NCI-H1105 treated with DMSO at 0.1 percent for 48 hours (cell line): ENCODE measurements around the gene HIRIP3.
"Not testable (repeated sequence)": the region's sequence is repeated elsewhere in the genome, so short reads cannot be mapped to it uniquely, and the experiment has no call there.

Experiments used
- DNase-seq: peaks from one replicate; lab custom pipeline; 2025; lab: John Stamatoyannopoulos, UW

Gene HIRIP3

GRCh38 chr16:30016555-30017276 is 21.3 kb upstream of the HIRIP3 start:
- DNase-seq = no peak

- DNase-seq = not testable (repeated sequence)
Observed at GRCh38 chr16:30015450-30015849, 20.0 kb upstream of the HIRIP3 start.

GRCh38 chr16:30012598-30012997 is 17.2 kb upstream of the HIRIP3 start:
- not testable (repeated sequence) for DNase-seq

- no peak for DNase-seq
Observed at GRCh38 chr16:30011714-30012504, 16.5 kb upstream of the HIRIP3 start.

DNA sequence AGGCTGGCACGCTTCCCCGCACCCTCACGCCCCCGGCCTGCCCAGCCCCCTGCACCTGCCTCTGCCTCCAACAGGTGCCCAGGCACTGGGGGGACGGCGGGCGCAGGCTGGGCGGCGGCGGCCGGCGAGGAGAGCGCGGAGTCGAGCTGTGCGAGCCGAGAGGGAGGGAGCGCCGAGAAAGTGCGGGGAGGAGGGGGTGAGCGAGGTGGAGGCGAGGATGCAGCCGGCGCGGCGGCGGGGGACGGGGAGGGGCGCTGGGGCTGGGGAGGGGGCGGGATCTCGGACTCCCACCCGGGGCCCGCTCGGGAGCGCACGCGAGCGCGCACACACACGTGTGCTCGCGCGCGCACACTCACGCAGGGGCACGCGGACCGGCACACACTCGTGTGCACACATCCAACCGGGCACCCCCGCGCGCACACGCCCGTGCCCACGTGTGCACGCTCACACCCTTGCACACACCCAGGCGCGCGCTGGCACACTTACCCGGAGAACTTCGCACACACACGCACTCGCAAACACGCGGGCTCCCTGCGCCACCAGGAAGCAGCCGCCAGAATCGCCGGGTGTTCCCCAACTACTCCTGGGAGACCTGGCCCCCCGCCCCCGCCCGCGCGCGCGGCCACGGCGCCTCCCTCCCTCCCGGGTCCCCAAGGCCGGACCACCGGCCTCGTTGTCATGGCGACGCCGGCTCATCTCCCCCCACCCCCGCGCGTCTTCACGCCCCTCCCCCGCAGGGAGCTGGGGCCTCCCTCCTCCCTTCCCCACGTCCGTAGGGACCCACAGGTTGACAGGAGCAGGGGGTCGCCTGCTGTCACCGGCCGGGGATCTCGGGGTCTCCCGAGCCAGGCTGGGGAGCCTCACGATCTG is 15.7 kb upstream of the HIRIP3 start, which contains the start of gene DOC2A:
Gene DOC2A (minus strand): TSS at position 184 of the 870 bp plus-strand sequence. CDS start 805 bp downstream, outside the sequence.
- DNase-seq = peak; percentile 40

DNA sequence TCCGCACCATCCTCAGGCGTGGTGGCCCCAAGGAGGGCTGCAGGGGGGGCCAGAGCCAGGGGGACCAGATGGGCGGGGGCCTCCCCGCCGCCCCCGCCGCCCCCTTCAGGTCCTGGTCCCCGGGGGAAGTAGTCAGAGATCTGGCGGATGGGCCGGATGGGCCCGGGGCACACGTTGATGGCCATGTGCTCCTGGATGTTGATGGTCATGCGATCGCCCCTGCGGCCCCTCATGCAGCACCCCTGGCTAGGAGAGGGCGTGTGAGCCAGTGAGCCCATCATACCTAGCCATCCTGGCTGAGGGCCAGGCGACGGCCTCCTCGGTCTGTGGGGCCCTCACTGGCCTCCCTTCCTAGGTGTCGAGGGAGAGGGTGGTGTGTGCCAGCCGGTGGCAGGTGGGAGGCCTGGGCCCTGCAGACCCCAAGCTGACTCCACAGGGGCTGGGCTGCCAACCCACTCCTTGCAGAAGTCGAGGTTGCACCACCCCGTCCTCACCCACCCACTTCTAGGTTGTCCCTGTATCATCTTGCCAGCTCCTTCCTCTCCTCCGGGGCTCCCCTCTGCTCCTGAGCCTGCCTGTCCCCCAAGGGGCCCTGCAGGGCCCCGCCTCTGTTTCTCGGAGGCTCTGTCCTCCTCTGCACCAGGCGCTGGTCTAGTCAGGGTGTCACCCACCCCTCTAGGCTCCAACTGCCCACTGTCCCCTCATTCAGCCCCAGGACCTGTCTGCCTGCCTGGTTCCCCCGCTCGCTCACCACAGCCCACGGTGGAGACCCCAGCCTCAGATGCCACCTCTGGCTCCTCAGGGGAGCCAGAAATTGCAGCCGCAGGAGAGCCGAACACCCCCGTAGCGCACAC is 14.8 kb upstream of the HIRIP3 start:
- DNase-seq = no peak

DNA sequence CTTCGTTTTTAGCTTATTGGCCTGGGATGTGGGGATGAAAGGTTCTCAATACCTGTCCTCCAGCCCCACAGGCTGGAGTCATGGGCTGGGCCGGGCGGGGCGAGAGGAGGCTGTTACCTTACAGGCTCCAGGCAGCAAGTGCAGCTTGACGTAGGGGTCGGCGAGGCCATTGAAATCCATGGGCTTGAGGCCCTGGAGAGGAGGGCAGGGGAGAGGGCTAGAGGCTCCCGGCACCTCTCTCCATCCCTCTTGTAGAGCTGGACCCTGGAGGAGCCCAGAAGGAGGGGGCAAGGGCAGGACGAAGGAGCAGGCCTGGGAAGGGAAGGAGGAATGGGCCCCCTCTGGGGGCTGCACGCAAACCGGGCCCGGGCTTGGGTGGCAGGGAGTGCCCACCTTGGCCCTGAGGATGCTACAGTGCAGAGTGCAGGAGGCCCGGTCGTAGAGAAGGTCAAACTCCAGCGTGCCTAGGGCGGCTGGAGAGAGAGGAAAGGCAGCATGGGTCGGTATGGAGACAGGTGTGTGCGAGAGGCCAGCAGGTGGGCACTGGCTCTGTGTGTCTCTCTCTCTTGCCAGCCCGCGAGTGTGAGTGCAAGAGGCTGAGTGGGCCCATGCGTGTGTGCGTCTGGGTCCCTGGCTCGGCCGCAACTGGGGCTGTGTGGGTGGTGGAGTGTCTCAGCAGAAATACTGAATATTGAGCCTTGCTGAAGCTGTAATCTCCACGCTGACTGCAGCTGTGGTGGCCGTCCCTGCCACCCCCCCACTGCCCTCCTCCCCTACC is 13.9 kb upstream of the HIRIP3 start:
- DNase-seq = no peak

- DNase-seq = no peak
Observed at GRCh38 chr16:30007378-30007895, 12.0 kb upstream of the HIRIP3 start.

- no peak for DNase-seq
Observed at GRCh38 chr16:30006659-30007377, 11.4 kb upstream of the HIRIP3 start.

GRCh38 chr16:30006095-30006473 is 10.7 kb upstream of the HIRIP3 start:
- DNase-seq = no peak

DNA sequence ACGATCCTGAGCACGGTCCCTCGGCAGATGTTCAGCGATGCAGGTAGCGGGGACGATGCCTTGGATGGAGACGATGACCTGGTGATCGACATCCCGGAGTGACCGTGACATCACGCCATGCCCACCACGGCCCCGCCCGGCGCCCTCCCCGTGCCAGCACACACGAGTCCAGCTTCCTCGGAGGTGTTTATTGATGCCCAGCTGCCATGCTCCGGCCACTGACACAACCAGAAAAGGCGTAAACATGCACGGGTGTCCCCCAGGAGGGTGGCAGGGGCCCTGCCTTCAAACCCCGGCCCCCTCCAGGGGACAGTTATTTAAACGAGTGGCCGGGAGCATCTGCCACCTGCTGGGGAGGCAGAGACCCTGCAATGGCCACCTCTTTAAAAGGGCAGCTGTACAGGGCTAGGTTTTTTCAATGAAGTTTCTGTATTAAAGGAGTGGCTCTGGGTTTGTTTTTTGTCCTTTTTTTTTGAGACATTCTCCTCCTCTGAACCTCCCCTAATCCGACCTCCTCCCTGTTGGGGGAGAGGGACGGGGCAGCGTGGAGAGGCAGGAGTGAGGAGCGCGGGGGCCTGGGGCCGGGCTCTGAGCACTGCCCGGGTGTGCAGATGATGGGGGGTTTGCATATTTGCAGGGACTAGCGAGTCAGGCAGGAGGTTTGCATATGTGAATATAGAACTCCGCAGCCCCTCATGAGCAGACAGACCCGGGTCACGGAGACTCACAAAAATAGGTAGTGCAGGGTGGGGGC is 10.1 kb upstream of the HIRIP3 start:
- DNase-seq = peak; percentile 53

DNA sequence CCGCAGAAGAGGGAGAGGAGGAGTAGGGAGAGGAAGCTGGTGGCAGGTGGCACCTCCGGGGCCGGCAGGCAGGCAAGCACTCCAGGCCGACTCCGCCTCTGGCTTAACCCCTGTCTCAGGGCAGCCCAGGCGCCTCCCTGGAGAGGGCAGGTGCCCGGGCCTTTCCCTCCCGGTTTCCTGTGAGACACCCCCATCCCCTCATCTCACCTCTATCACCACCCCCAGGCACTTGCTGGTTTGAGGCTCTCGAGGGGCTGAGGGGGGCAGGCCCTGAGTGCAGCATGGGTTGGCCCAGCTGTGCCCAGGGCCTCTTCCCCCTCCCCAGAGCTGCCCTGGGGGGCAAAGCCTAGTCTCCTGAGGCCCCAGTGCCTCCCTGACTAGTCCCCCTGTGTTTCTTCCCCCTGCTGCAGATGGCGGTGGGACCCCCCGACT is 9.4 kb upstream of the HIRIP3 start:
- DNase-seq = peak; percentile 69

- peak; percentile 69 for DNase-seq
Observed at GRCh38 chr16:30004424-30004776, 9.0 kb upstream of the HIRIP3 start.

- DNase-seq = peak; percentile 62
Observed at GRCh38 chr16:30003670-30004423, 8.4 kb upstream of the HIRIP3 start.

DNA sequence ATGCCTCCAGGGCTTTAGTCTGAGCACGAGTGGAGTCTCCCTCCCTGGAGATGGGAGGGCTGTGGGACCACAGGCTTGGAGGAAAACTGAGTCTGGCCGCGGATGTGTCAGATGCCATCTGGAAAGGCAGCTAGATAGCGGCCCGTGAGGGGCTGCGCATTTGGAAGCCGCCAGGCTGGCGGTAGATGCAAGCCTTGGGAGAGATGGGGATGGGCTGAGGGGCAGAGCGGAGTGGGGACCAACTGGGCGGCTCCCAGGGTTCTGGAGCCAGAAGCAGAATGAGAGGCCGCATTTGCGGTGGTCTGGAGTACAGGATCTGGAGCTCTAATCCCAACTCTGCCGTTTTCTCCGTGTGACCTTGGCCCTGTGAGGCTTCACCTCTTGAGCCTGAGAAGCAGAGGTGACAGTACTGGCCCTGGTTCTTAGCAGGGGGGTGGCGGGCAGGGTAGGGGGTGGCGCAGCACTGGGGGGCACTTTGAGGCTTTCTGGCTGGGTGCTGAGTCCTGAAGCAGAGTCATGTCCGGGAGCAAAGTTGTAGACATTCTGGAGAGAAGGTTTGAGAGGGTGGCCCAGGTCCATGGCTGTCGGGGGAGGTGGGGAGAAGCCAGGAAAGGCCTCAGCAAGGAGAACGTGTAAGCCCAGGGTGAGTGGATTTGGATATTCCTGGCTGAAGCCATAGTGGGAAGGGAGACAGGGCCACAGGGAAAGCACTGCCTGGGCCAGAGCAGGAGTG is 7.4 kb upstream of the HIRIP3 start:
- no peak for DNase-seq

GRCh38 chr16:30000735-30001631 is 5.6 kb upstream of the HIRIP3 start:
- no peak for DNase-seq
